Muscle layer of duodenum (tissue), 2 donors: ENCODE data around the gene LY6G5B.
A peak's percentile ranks its signal among the peaks of the same experiment; 100 is the strongest.

ENCODE experiments used
- H3K27ac ChIP-seq: one replicate; pipeline ENCODE4 v1.7.0; 2013; ENCODE audit warnings: mild to moderate bottlenecking, low read length
- H3K27me3 ChIP-seq: one replicate; pipeline ENCODE4 v1.7.0; 2013; ENCODE audit warnings: low read depth, mild to moderate bottlenecking, control low read depth, low read length
- H3K36me3 ChIP-seq, 2 donors: one replicate each; pipeline ENCODE4 v1.7.0; 2013; ENCODE audit warnings: low read length in 2 of 2, control low read depth in 1 of 2, mild to moderate bottlenecking in 1 of 2; ENCODE audit not compliant: insufficient read depth in 2 of 2, control insufficient read depth in 1 of 2
- H3K4me1 ChIP-seq, 2 donors: one replicate each; pipeline ENCODE4 v1.7.0; 2013; ENCODE audit warnings: low read length in 2 of 2, mild to moderate bottlenecking in 2 of 2, control low read depth in 1 of 2, moderate library complexity in 1 of 2; ENCODE audit not compliant: insufficient read depth in 2 of 2, control insufficient read depth in 1 of 2
- H3K4me3 ChIP-seq, 2 donors: one replicate each; pipeline ENCODE4 v1.7.0; 2013; ENCODE audit warnings: low read length in 2 of 2, low read depth in 1 of 2, mild to moderate bottlenecking in 1 of 2
- H3K9me3 ChIP-seq, 2 donors: one replicate each; pipeline ENCODE4 v1.7.0; 2013; ENCODE audit warnings: low read length in 2 of 2, control low read depth in 1 of 2, mild to moderate bottlenecking in 1 of 2; ENCODE audit not compliant: control insufficient read depth in 1 of 2
- donor health status: healthy.

LY6G5B gene

DNA sequence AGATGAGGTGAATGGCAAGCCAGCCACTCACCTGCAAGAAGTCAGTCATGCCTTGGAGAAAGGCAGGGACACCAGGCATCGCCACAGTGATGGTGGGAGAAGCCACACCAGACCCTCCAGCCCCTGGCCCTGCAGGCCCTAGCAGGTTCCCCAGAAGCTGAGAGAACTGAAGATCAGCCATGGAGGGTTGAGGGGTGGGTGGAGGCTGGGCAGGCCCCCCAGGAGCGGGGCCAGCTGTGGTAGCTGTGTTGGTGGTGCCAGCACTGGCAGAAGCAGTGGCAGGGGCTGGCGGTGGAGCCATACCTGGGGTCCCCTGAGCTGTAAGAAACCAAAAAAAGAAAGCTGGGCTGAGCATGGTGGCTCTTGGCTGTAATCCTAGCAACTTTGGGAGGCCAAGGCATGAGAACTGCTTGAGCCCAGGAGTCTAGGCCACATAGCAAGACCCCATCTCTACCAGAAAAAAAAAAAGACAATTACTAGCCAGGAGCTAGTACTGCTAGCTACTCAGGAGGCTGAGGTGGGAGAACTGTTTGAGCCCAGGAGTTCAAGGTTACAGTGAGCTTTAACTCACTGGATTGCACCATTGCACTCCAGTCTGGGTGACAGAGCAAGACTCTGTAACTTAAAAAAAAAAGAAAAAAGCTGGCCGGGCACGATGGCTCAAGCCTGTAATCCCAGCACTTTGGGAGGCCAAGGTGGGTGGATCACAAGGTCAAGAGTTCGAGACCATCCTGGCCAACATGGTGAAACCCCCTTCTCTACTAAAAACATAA lies 26.8 kb upstream of the LY6G5B start:
- Histone ChIP-seq H3K36me3 (peaks cover 72 to 95% of the 10 kb centered on the region in 2 donors), H3K9me3 (no peaks in the 10 kb centered on the region)

DNA sequence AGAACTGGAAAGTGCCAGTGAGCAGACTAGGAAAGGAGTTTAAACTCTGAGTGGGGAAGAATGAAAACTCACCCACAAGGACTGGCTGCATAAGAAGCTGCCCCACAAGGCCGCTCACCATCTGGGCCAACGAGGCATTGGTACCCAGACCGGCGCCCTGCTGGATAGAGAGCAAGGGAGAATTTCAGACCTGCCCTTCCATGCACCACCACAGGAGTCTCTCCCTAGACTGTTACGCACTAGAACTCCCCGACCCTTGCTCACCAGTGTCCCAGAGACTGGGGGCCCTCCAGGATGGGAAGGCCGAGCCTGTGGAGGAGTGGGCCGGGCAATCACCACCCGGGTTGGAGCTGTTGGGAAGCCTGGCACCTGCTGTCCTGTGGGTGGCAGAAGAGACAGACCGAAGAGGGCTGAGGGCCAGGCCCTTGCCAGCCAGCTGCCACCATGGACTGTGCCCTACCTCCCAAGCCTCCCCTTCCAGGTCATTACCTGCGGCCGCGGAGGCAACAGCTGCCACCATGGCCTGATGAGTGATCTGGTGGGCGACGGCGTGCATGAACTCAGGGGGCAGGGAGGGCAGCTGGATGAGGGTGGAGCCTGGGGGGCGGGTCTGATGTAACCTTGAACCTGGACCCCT lies 25.8 kb upstream of the LY6G5B start:
- Histone ChIP-seq H3K27me3 (no peaks in the 10 kb centered on the region), H3K36me3 (peaks cover 82 to 95% of the 10 kb centered on the region in 2 donors), H3K4me1 (no peaks in the 10 kb centered on the region), H3K9me3 (no peaks in the 10 kb centered on the region), H3K4me3 (no peak overlapping the region), H3K27ac (no peak overlapping the region)

More for the DNA sequence above, 26.8 kb upstream of the LY6G5B start:
- Histone ChIP-seq H3K4me3 (no peak overlapping the region), H3K27ac (no peak overlapping the region), H3K27me3 (no peaks in the 10 kb centered on the region), H3K4me1 (no peaks in the 10 kb centered on the region)

DNA sequence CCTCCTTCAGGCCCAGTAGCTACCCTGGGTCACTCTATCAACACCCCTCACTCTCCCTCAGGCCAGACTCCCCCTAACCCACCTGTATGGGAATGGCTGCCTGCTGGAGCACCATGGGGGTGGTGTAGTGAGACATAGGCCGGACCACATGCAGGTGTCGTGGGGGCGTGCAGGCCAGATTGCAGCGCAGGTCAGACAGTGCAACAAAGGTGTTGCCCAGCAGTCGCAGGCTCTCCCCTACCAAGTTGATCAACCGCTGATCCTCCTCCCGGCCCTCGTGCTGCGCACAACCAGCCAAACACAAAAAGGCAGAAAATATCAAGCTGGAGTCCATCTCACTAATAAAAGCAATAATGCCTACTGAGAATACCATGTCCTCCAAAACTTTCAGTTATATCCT lies 24.5 kb upstream of the LY6G5B start:
- H3K4me3 ChIP-seq, result no peak overlapping the region
- no peaks in the 10 kb centered on the region for H3K27me3 ChIP-seq
- H3K9me3 ChIP-seq, result no peaks in the 10 kb centered on the region
- H3K27ac ChIP-seq, result no peak overlapping the region
- peaks cover 3% of the 10 kb centered on the region in 2 donors for H3K4me1 ChIP-seq
- peaks cover 75 to 89% of the 10 kb centered on the region in 2 donors for H3K36me3 ChIP-seq

DNA sequence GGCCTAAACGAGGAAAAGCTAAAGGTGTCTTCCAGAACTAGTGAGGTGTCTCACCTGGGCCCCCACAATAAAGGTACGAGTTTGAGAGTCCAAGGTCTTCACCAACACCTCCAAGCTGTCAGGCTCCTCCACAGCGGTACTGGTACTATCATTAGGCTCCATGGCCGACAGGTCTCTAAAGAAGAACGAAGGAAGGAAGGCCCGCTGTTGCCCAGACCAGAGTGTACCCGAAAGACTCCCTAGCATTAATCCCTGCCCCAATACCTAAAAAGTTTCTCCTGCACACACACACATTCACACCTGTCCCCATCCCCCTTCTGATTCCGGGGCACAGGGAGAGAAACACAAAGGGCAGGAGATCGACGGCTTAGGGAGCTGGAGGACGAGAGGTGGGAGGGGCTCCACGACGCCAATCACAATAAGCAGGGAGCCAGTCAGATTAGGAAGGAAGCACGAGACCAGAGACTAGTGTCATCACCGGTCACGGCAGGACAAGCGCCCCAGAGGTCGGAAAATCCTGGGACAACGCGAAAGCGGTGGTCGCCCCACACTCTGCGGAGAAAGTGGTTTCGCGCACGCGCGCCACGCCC lies 18.1 kb upstream of the LY6G5B start:
- Histone ChIP-seq H3K27ac (peak overlapping the region; percentile 99), H3K9me3 (no peaks in the 10 kb centered on the region), H3K4me1 (peaks cover 3 to 25% of the 10 kb centered on the region in 2 donors), H3K36me3 (peaks cover 25 to 51% of the 10 kb centered on the region in 2 donors), H3K27me3 (no peaks in the 10 kb centered on the region), H3K4me3 (peak overlapping the region; percentile 77)

- Histone ChIP-seq H3K27me3 (no peaks in the 10 kb centered on the region), H3K4me3 (peak overlapping the region; percentile 77), H3K36me3 (peaks cover 23 to 47% of the 10 kb centered on the region in 2 donors), H3K4me1 (peaks cover 10 to 32% of the 10 kb centered on the region in 2 donors), H3K27ac (peak overlapping the region; percentile 99), H3K9me3 (no peaks in the 10 kb centered on the region)
These were observed 16.7 kb upstream of the LY6G5B start for GRCh38 chr6:31652925-31653724.

DNA sequence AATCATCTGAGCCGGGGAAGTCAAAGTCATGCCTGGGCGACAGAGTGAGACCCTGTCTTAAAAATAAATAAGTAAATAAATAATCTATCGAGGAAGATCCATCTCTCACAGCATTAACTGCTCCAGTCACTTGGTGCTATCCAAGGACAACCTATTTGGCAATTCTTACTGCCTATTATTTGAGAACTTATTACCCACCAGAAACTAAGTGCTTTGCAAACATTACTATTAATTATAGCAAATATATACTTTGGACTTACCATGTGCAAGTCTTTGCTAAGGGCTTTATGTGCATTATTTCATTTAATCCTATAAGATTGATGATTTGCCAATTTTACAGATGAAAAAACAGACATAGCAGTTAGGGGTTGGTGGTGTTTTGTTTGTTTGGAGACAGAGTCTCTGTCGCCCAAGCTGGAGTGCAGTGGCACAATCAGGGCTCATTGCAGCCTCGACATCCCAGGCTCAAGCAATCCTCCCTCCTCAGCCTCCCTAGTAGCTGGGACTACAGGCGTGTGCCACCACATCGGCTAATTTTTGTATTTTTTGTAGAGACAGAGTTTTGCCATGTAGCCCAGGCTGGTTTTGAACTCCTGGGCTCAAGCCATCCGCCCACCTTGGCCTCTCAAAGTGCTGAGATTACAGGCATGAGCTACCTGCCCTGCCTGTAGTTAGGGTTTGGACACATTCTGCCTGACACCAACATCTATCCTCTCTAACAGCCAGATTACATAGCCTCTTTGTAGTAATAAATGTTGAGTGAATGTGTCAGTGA lies 15.0 kb upstream of the LY6G5B start:
- Histone ChIP-seq H3K36me3 (peaks cover 10 to 30% of the 10 kb centered on the region in 2 donors), H3K27ac (no peak overlapping the region), H3K4me3 (no peak overlapping the region), H3K27me3 (no peaks in the 10 kb centered on the region), H3K9me3 (no peaks in the 10 kb centered on the region), H3K4me1 (peaks cover 25 to 48% of the 10 kb centered on the region in 2 donors)

DNA sequence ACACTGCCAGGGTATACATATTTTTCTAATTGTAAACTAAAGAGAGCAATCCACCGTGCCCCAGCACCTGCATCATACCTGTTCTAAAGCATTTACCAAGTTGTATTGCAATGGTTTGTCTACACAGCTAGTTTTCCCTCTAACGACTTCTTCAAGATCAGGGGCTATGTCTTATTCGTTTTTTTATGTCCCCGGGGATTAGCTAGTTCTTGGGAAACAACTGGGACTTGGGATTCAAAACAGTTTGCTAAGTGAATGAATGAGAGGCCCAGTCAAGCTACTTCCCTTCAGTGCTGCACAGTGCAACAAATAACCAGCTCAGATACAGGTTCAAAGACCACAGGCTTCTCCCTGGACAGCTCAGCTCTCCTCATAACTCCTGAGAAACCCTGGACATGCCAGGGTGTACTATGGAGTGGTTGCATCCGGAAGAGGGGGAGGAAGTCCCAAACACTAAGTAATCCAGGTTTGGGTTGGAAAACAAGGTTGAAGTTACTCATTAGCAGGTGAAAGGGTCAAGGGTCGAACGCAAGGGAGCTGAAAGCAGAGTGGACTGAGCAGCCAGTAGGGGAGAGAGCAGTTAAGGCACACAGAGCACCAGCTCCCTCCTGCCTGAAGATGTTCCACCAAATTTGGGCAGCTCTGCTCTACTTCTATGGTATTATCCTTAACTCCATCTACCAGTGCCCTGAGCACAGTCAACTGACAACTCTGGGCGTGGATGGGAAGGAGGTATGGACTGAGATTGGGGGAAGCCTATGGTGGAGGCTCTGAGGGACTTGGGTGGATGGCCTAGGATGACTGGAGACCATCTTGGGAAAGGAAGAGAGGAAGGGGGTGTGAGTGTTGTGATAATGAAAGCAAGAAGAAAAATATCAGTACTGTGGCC lies 14.2 kb upstream of the LY6G5B start, which contains the start of gene APOM:
TSS of gene APOM (plus strand) at position 546 of the 889 bp plus-strand sequence. CDS start at position 619, 73 bp downstream.
- H3K36me3 ChIP-seq, result peaks cover 10 to 30% of the 10 kb centered on the region in 2 donors
- H3K27ac ChIP-seq, result no peak within 1 kb of the TSS
- no peak within 1 kb of the TSS for H3K4me3 ChIP-seq
- no peaks in the 10 kb centered on the region for H3K27me3 ChIP-seq
- H3K9me3 ChIP-seq, result no peaks in the 10 kb centered on the region
- peaks cover 22 to 46% of the 10 kb centered on the region in 2 donors for H3K4me1 ChIP-seq

- peaks cover 16 to 34% of the 10 kb centered on the region in 2 donors for H3K36me3 ChIP-seq
- H3K27ac ChIP-seq, result no peak overlapping the region
- H3K4me3 ChIP-seq, result no peak overlapping the region
- H3K27me3 ChIP-seq, result no peaks in the 10 kb centered on the region
- peaks cover 22 to 45% of the 10 kb centered on the region in 2 donors for H3K4me1 ChIP-seq
- no peaks in the 10 kb centered on the region for H3K9me3 ChIP-seq
These were observed 12.2 kb upstream of the LY6G5B start for GRCh38 chr6:31657406-31658157.

DNA sequence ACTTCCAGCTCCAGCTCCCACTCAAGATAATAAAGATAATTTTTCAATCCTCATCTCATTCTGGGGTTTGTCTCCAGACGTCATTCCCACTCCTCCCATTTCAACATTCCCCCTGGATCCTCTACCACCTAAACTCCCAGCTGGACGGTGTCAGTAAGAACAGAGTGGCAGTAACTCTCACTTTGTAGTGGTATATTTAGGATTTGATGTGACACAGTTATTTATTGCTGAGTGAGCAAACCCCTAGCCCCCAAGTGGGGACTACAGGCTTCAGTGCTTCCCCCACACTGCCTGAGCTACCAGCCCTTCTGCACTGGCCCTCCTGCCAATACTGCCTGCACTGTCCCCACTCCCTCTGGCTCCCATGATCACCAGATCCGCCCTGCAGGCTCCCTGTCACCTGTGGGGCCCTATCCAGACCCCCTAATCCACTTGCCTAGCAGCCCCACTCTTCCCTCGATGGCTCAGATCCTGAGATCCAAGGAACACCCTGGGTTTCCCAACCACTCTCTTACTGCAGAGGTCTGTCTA lies 11.6 kb upstream of the LY6G5B start:
- peaks cover 22 to 52% of the 10 kb centered on the region in 2 donors for H3K4me1 ChIP-seq
- no peak overlapping the region for H3K27ac ChIP-seq
- H3K4me3 ChIP-seq, result peak overlapping the region in 1 of 2 donors; percentile 83
- H3K9me3 ChIP-seq, result no peaks in the 10 kb centered on the region
- peaks cover 16 to 34% of the 10 kb centered on the region in 2 donors for H3K36me3 ChIP-seq
- no peaks in the 10 kb centered on the region for H3K27me3 ChIP-seq
